Activated CD4-positive, alpha-beta T cell treated with anti-CD3 and anti-CD28 coated beads, Interleukin-2, amount 50 U/mL, for 1 hour (primary cell): ENCODE measurements around the gene SLC5A10.
A peak's percentile ranks its signal among the peaks of the same experiment; 100 is the strongest.
"Not testable (repeated sequence)": the region's sequence is repeated elsewhere in the genome, so short reads cannot be mapped to it uniquely, and the experiment has no call there.

Experiments used
- DNase-seq: peaks from one replicate; pipeline ENCODE4 v3.0.0-alpha.2; 2020

Gene SLC5A10

GRCh38 chr17:18948476-18949006, 3.4 kb upstream of the SLC5A10 start:
- no peak for DNase-seq

GRCh38 chr17:18949566-18949965, 2.4 kb upstream of the SLC5A10 start:
- DNase-seq, result no peak

- DNase-seq, result no peak
Observed at GRCh38 chr17:18950346-18950745, 1.6 kb upstream of the SLC5A10 start.

GRCh38 chr17:18950944-18951905, 740 bp upstream of the SLC5A10 start:
- no peak for DNase-seq

- no peak for DNase-seq
Observed at GRCh38 chr17:18953231-18953728, 1.3 kb downstream of the SLC5A10 start.

- DNase-seq, result no peak
Observed at GRCh38 chr17:18954321-18954720, 2.4 kb downstream of the SLC5A10 start.

GRCh38 chr17:18955009-18955408, 3.0 kb downstream of the SLC5A10 start:
- no peak for DNase-seq

- DNase-seq, result not testable (repeated sequence)
Observed at GRCh38 chr17:18956021-18956420, 4.1 kb downstream of the SLC5A10 start.

GRCh38 chr17:18956581-18956980, 4.6 kb downstream of the SLC5A10 start:
- DNase-seq, result no peak

GRCh38 chr17:18957831-18958230, 5.9 kb downstream of the SLC5A10 start:
- no peak for DNase-seq

- no peak for DNase-seq
Observed at GRCh38 chr17:18958611-18959010, 6.6 kb downstream of the SLC5A10 start.

- no peak for DNase-seq
Observed at GRCh38 chr17:18959071-18959844, 7.3 kb downstream of the SLC5A10 start.

GRCh38 chr17:18959845-18960240, 7.9 kb downstream of the SLC5A10 start:
- no peak for DNase-seq

- DNase-seq, result no peak
Observed at GRCh38 chr17:18960241-18960665, 8.3 kb downstream of the SLC5A10 start.

- DNase-seq, result peak; percentile 73
Observed at GRCh38 chr17:18960803-18961511, 9.0 kb downstream of the SLC5A10 start.

GRCh38 chr17:18961634-18962493, 9.9 kb downstream of the SLC5A10 start:
- DNase-seq, result no peak

- DNase-seq, result no peak
Observed at GRCh38 chr17:18962494-18962815, 10.5 kb downstream of the SLC5A10 start.

GRCh38 chr17:18963126-18964017, 11.4 kb downstream of the SLC5A10 start:
- no peak for DNase-seq

- DNase-seq, result no peak
Observed at GRCh38 chr17:18964018-18964351, 12.0 kb downstream of the SLC5A10 start.

GRCh38 chr17:18964550-18964949, 12.6 kb downstream of the SLC5A10 start:
- DNase-seq, result no peak
